HG02870 (cell line): ENCODE data around the gene NAV2.
A peak's percentile ranks its signal among the peaks of the same experiment; 100 is the strongest.

Experiments used
- ATAC-seq: cut with Tn5 transposase; IDR thresholded peaks from one replicate; pipeline ENCODE4 v1.9.1; 2021; ENCODE audit warnings: mild to moderate bottlenecking, moderate library complexity; ENCODE audit not compliant: unreplicated experiment

NAV2 gene

GRCh38 chr11:19712281-19713195, at the start of gene NAV2:
Gene NAV2 (plus strand): TSS chr11:19712837. CDS start chr11:19713696, 859 bp downstream.
- ATAC-seq: peak; percentile 95

GRCh38 chr11:19663206-19663605, 49.4 kb upstream of the NAV2 start:
- ATAC-seq: no peak

- no peak for ATAC-seq
Observed at GRCh38 chr11:19664886-19665548, 47.6 kb upstream of the NAV2 start.

- ATAC-seq: no peak
Observed at GRCh38 chr11:19666951-19667350, 45.7 kb upstream of the NAV2 start.

GRCh38 chr11:19669511-19669910, 43.1 kb upstream of the NAV2 start:
- ATAC-seq: no peak

GRCh38 chr11:19670030-19670791, 42.4 kb upstream of the NAV2 start:
- no peak for ATAC-seq

- no peak for ATAC-seq
Observed at GRCh38 chr11:19672586-19673206, 39.9 kb upstream of the NAV2 start.

GRCh38 chr11:19673924-19674729, 38.5 kb upstream of the NAV2 start:
- ATAC-seq: no peak

GRCh38 chr11:19674836-19675235, 37.8 kb upstream of the NAV2 start:
- no peak for ATAC-seq

- no peak for ATAC-seq
Observed at GRCh38 chr11:19675397-19675796, 37.2 kb upstream of the NAV2 start.

GRCh38 chr11:19676475-19677380, 35.9 kb upstream of the NAV2 start:
- no peak for ATAC-seq

GRCh38 chr11:19677381-19678080, 35.1 kb upstream of the NAV2 start:
- ATAC-seq: no peak

GRCh38 chr11:19679952-19680828, 32.4 kb upstream of the NAV2 start:
- ATAC-seq: no peak

GRCh38 chr11:19680829-19681368, 31.7 kb upstream of the NAV2 start:
- no peak for ATAC-seq

GRCh38 chr11:19683141-19683805, 29.4 kb upstream of the NAV2 start:
- no peak for ATAC-seq

GRCh38 chr11:19683862-19684491, 28.7 kb upstream of the NAV2 start:
- ATAC-seq: no peak
